Measurements from ENCODE around the gene ZNF213. TPM values are rescaled to one million over a fixed set of nuclear protein-coding genes. Genes with fewer than 3 reads are reported as not detected.

ZNF213 gene
- total RNA-seq, 1 donor from 2014 or later, result 7.6 TPM

DNA sequence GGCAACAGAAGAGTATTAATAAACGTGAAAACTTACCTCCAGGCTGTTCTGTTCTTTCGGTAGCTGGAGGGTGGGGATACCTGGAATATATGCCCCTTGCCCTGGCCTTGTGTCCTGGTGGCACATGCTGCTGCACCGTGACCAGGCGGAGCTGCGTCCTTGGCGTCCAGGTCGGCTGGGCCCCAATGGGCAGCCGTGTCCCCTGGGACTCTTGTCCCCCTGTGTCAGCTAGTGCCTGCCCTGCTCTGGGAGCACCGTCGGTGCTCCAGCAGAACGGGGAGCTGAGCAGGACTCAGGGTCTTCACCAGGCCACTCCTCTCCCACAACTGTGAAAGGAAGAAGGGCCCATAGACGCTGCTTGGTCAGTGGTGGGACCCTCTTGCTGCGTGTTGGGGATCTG is 7.9 kb downstream of the ZNF213 start:
- no peak for DNase-seq (ENCODE audit: extremely low spot score in 2 of 2)
- no peak overlapping the region for H3K27ac ChIP-seq
- no peaks in the 10 kb centered on the region for H3K9me3 ChIP-seq
- H3K27me3 ChIP-seq, result no peaks in the 10 kb centered on the region
- H3K4me1 ChIP-seq, result no peaks in the 10 kb centered on the region
- TF ChIP-seq, protein P1, sequence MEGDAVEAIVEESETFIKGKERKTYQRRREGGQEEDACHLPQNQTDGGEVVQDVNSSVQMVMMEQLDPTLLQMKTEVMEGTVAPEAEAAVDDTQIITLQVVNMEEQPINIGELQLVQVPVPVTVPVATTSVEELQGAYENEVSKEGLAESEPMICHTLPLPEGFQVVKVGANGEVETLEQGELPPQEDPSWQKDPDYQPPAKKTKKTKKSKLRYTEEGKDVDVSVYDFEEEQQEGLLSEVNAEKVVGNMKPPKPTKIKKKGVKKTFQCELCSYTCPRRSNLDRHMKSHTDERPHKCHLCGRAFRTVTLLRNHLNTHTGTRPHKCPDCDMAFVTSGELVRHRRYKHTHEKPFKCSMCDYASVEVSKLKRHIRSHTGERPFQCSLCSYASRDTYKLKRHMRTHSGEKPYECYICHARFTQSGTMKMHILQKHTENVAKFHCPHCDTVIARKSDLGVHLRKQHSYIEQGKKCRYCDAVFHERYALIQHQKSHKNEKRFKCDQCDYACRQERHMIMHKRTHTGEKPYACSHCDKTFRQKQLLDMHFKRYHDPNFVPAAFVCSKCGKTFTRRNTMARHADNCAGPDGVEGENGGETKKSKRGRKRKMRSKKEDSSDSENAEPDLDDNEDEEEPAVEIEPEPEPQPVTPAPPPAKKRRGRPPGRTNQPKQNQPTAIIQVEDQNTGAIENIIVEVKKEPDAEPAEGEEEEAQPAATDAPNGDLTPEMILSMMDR (IDR thresholded peaks at IDR 0.05), result no peak
- TF ChIP-seq POLR2AphosphoS5 (IDR thresholded peaks at IDR 0.05; ENCODE audit: insufficient read depth in 1 of 2, low read depth in 1 of 2) (no peak), POLR2A (IDR thresholded peaks at IDR 0.05) (no peak)
- intact Hi-C loops (cut with DNase I), result no loop called here
- peaks cover 0 to 13% of the 10 kb centered on the region in 2 donors for H3K36me3 ChIP-seq
- H3K4me3 ChIP-seq, result no peak overlapping the region

- H3K4me3 ChIP-seq, result no peak overlapping the region
- no peak for DNase-seq (ENCODE audit: extremely low spot score in 2 of 2)
- no peak overlapping the region for H3K27ac ChIP-seq
- no peaks in the 10 kb centered on the region for H3K27me3 ChIP-seq
- no peaks in the 10 kb centered on the region for H3K4me1 ChIP-seq
- TF ChIP-seq POLR2A (IDR thresholded peaks at IDR 0.05), result no peak
- no peak for TF ChIP-seq POLR2AphosphoS5 (IDR thresholded peaks at IDR 0.05; ENCODE audit: insufficient read depth in 1 of 2, low read depth in 1 of 2)
- TF ChIP-seq, protein P1 (IDR thresholded peaks at IDR 0.05), result no peak
- intact Hi-C loops (cut with DNase I), result no loop called here
- peaks cover 0 to 13% of the 10 kb centered on the region in 2 donors for H3K36me3 ChIP-seq
- H3K9me3 ChIP-seq, result no peaks in the 10 kb centered on the region
Observed at GRCh38 chr16:3143189-3143588, 8.4 kb downstream of the ZNF213 start.

DNA sequence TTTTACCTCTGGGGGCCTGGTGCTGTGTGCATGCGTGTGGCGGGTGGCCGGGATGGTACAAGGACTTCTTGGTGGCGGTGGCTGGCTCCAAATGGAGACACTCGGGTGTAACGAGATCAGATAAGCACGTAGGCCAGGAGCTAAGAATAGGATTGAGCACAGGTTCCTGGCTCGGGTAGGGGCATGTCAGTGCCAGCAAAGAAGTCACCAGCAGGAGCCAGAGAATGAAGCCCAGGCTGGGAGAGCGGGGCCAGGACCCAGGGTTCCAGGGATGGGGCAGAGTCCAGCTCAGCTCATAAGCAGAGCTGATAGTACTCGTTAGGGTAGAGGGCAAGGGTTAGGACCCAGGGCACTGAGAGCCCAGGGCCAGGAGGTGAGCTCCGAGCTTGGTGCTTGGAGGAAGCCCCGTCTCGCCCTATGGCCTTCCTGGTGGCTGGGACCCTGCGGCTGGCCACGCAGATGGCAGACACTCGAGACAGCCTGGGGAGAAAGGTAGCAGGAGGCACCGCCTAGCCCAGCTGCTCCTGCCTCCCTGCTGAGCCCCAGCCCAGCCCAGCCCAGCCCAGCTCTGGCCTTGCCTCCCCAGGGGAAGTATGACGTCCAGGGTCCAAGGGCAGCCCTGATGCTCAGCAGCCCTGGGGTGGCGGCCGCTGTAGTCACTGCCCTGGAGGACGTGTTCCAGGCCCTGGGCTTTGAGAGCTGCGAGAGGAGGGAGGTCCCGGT is 8.9 kb downstream of the ZNF213 start:
- H3K4me1 ChIP-seq, result no peaks in the 10 kb centered on the region
- no peak for DNase-seq (ENCODE audit: extremely low spot score in 2 of 2)
- H3K9me3 ChIP-seq, result no peaks in the 10 kb centered on the region
- no peaks in the 10 kb centered on the region for H3K27me3 ChIP-seq
- H3K36me3 ChIP-seq, result peaks cover 0 to 13% of the 10 kb centered on the region in 2 donors
- H3K27ac ChIP-seq, result no peak overlapping the region
- intact Hi-C loops (cut with DNase I), result no loop called here
- TF ChIP-seq POLR2AphosphoS5 (IDR thresholded peaks at IDR 0.05; ENCODE audit: insufficient read depth in 1 of 2, low read depth in 1 of 2) (no peak), POLR2A (IDR thresholded peaks at IDR 0.05) (no peak)
- TF ChIP-seq, protein P1 (IDR thresholded peaks at IDR 0.05), result no peak
- no peak overlapping the region for H3K4me3 ChIP-seq

DNA sequence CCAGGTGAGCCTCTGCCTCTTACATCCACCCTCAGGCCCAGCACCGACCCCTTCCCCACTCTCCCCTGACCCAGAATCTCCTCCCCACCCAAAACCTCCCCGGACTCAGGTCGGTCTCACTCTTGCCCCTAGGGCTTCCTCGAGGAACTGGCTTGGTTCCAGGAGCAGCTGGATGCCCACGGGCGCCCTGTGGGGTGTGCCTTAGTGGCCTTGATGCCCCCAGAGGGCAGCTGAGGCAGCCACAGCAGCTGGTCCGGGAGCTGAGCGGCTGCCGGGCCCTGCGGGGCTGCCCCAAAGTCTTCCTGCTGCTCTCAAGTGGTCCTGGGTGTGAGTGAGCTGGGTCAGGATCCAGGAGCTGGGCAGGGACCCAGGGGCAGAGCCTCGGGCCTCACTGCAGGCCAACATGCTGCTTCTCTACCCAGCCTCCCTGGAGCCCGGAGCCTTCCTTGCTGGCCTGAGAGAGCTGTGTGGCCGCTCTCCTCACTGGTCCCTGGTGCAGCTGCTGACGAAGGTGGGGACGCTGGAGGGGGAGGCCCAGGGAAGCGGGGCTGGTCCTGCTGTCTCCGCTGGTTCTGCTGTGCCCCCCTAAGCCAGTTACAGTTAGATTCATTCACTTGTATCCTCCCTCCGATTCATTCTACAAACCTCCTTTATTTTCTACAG is 9.6 kb downstream of the ZNF213 start:
- Histone ChIP-seq H3K27me3 (no peaks in the 10 kb centered on the region), H3K9me3 (no peaks in the 10 kb centered on the region), H3K4me1 (peaks cover 1% of the 10 kb centered on the region), H3K4me3 (no peak overlapping the region), H3K36me3 (peaks cover 0 to 13% of the 10 kb centered on the region in 2 donors), H3K27ac (no peak overlapping the region)
- TF ChIP-seq, protein P1 (IDR thresholded peaks at IDR 0.05), result no peak
- TF ChIP-seq POLR2AphosphoS5 (IDR thresholded peaks at IDR 0.05; ENCODE audit: insufficient read depth in 1 of 2, low read depth in 1 of 2), result no peak
- TF ChIP-seq POLR2A (IDR thresholded peaks at IDR 0.05), result no peak
- DNase-seq (ENCODE audit: extremely low spot score in 2 of 2), result no peak
- intact Hi-C loops (cut with DNase I), result no loop called here

DNA sequence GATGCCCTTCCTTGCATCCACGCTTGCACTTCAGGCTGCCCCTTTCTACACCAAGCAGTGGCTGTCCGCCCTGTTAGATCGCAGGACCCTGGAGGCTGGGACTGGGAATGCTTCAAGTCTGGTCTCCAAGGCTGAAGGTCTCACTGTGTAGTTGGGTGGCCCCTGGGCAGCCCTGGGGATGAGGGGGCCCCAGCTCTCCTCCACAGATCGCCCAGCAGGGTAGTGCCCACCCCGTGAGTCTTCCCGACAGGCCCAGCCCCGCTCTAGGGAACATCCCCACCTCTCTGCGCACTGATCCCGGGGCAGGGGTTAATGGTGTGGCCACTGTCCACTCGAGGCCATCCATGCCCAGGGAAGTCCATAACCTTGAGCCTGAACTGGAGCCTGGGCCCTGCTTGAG is 10.3 kb downstream of the ZNF213 start:
- Histone ChIP-seq H3K36me3 (peaks cover 0 to 13% of the 10 kb centered on the region in 2 donors), H3K4me1 (peaks cover 8% of the 10 kb centered on the region), H3K4me3 (no peak overlapping the region), H3K9me3 (no peaks in the 10 kb centered on the region), H3K27ac (no peak overlapping the region), H3K27me3 (no peaks in the 10 kb centered on the region)
- DNase-seq (ENCODE audit: extremely low spot score in 2 of 2), result no peak
- TF ChIP-seq, protein P1 (IDR thresholded peaks at IDR 0.05), result no peak
- intact Hi-C loops (cut with DNase I), result no loop called here
